A549 (cell line): ENCODE data around the gene GALNT16. TPM values are rescaled to one million over a fixed set of nuclear protein-coding genes. Genes with fewer than 3 reads are reported as not detected.
A peak's percentile ranks its signal among the peaks of the same experiment; 100 is the strongest.

ENCODE experiments used
- ATAC-seq, 2 experiments: fragments of 200-7000 bp in 1 of 2; fragments of >200 bp in 1 of 2; cut with Nextera tagmentation in 1 of 2; cut with Tn5 transposase in 1 of 2; 3 replicates each; pipeline versions ENCODE4 v1.8.0 to v1.9.1; 2018 to 2020; ENCODE audit warnings: mild to moderate bottlenecking in 1 of 2, moderate library complexity in 1 of 2
- CTCF ChIA-PET: fragments of 300-600 bp; sonication (Branson Sonifier 250); formaldehyde crosslinking; extraction: SDS; loops from one replicate; lab custom pipeline; 2021; ENCODE audit warnings: antibody characterized with exemption, inconsistent platforms; lab: Yijun Ruan, JAX
- POLR2A ChIA-PET: fragments of 350-600 bp; formaldehyde crosslinking; extraction: SDS; loops from one replicate; lab custom pipeline; 2021; ENCODE audit warnings: antibody characterized with exemption, inconsistent platforms; lab: Yijun Ruan, JAX
- DNase-seq, 2 experiments: peaks; one replicate each; pipeline versions ENCODE4 v3.0.0 to v3.0.0-alpha.2; 2011 to 2016; ENCODE audit warnings: low read depth in 1 of 2, low spot score in 1 of 2
- FAIRE-seq: peaks from 2 replicates; lab custom pipeline; 2011; peaks lifted over from hg19 to GRCh38; lab: Jason Lieb, UNC
- H3K27ac ChIP-seq, 2 experiments: fragments of >200 bp; sonication (Bioruptor Twin); formaldehyde crosslinking; 3 replicates each; pipeline ENCODE4 v1.5.1; 2016 to 2017
- H3K4me1 ChIP-seq: fragments of >200 bp; sonication (Bioruptor Twin); formaldehyde crosslinking; 3 replicates; pipeline ENCODE4 v1.6.1; 2016
- H3K4me2 ChIP-seq: fragments of >200 bp; sonication (Bioruptor Twin); formaldehyde crosslinking; 3 replicates; pipeline ENCODE4 v1.6.1; 2016
- H3K4me3 ChIP-seq: fragments of >200 bp; sonication (Bioruptor Twin); formaldehyde crosslinking; 3 replicates; pipeline ENCODE4 v1.5.1; 2016
- H3K9me3 ChIP-seq: fragments of >200 bp; sonication (Bioruptor Twin); formaldehyde crosslinking; 3 replicates; pipeline ENCODE4 v1.6.1; 2016
- ATOH8 ChIP-seq: fragments of 250-450 bp; sonication (Bioruptor Pico); IDR thresholded peaks from 2 replicates; pipeline ENCODE4 v1.5.0; 2020; ENCODE audit warnings: low read depth, mild to moderate bottlenecking, moderate library complexity
- BHLHE40 ChIP-seq: IDR thresholded peaks from 2 replicates; pipeline ENCODE4 v1.6.1; 2012; ENCODE audit warnings: low read depth, low read length, inconsistent platforms
- CBX2 ChIP-seq: fragments of 200-600 bp; sonication (generic); IDR thresholded peaks from 2 replicates; pipeline ENCODE4 v1.6.1; 2016; ENCODE audit warnings: low read depth, mild to moderate bottlenecking, borderline replicate concordance
- CBX8 ChIP-seq: fragments of 200-600 bp; sonication (generic); IDR thresholded peaks from 2 replicates; pipeline ENCODE4 v1.6.1; 2016
- CEBPB ChIP-seq, 2 experiments: fragments of >200 bp in 1 of 2; sonication (Bioruptor Twin) in 1 of 2; formaldehyde crosslinking in 1 of 2; IDR thresholded peaks; 2 replicates each; pipeline ENCODE4 v1.6.1; 2012 to 2016
- EHF ChIP-seq: fragments of 250-450 bp; sonication (Bioruptor Pico); IDR thresholded peaks from 2 replicates; pipeline ENCODE4 v1.5.0; 2020; ENCODE audit warnings: mild to moderate bottlenecking
- EHMT2 ChIP-seq: fragments of 200-600 bp; sonication (generic); IDR thresholded peaks from 2 replicates; pipeline ENCODE4 v1.6.1; 2016; ENCODE audit warnings: antibody characterized with exemption, low read depth, mild to moderate bottlenecking, moderate library complexity
- ELK1 ChIP-seq: fragments of 150-350 bp; IDR thresholded peaks from 2 replicates; pipeline ENCODE4 v1.6.1; 2014; ENCODE audit warnings: low read depth, mild to moderate bottlenecking, low read length
- EP300 ChIP-seq, 2 experiments: fragments of >200 bp; sonication (Bioruptor Twin); formaldehyde crosslinking; IDR thresholded peaks; 2 replicates in 1 of 2; 3 replicates in 1 of 2; pipeline ENCODE4 v1.6.1; 2016 to 2017
- FOSB ChIP-seq: fragments of 250-450 bp; sonication (Bioruptor Pico); IDR thresholded peaks from 2 replicates; pipeline ENCODE4 v1.5.0; 2020; ENCODE audit warnings: mild to moderate bottlenecking, moderate library complexity
- FOSL2 ChIP-seq, 2 experiments: fragments of 450-650 bp in 1 of 2; fragments of >200 bp in 1 of 2; sonication (Bioruptor Twin) in 1 of 2; formaldehyde crosslinking; IDR thresholded peaks; 2 replicates each; pipeline versions ENCODE4 v1.5.0 to v1.6.1; 2016 to 2020; ENCODE audit warnings: mild to moderate bottlenecking in 1 of 2, moderate library complexity in 1 of 2
- FOXS1 ChIP-seq: fragments of 250-450 bp; sonication (Bioruptor Pico); IDR thresholded peaks from 2 replicates; pipeline ENCODE4 v1.5.0; 2020; ENCODE audit warnings: mild to moderate bottlenecking, moderate library complexity
- HEYL ChIP-seq: fragments of 250-450 bp; sonication (Bioruptor Pico); IDR thresholded peaks from 2 replicates; pipeline ENCODE4 v1.8.0; 2021; ENCODE audit warnings: mild to moderate bottlenecking, moderate library complexity
- HMGXB4 ChIP-seq: fragments of 250-450 bp; sonication (Bioruptor Pico); IDR thresholded peaks from 2 replicates; pipeline ENCODE4 v1.5.0; 2021; ENCODE audit warnings: mild to moderate bottlenecking, moderate library complexity, borderline replicate concordance
- HOXB13 ChIP-seq: fragments of 250-450 bp; sonication (Bioruptor Pico); IDR thresholded peaks from 2 replicates; pipeline ENCODE4 v1.5.0; 2020; ENCODE audit warnings: low read depth, mild to moderate bottlenecking, moderate library complexity
- HOXB5 ChIP-seq: fragments of 250-450 bp; sonication (Bioruptor Pico); IDR thresholded peaks from 2 replicates; pipeline ENCODE4 v1.5.0; 2020; ENCODE audit warnings: mild to moderate bottlenecking, moderate library complexity
- JUNB ChIP-seq: fragments of >200 bp; sonication (Bioruptor Twin); formaldehyde crosslinking; IDR thresholded peaks from 2 replicates; pipeline ENCODE4 v1.6.1; 2016
- KDM1A ChIP-seq: fragments of 200-600 bp; sonication (generic); IDR thresholded peaks from 2 replicates; pipeline ENCODE4 v1.6.1; 2016; ENCODE audit warnings: low read depth, mild to moderate bottlenecking
- KDM5A ChIP-seq: fragments of 200-600 bp; sonication (generic); IDR thresholded peaks from 2 replicates; pipeline ENCODE4 v1.6.1; 2016; ENCODE audit warnings: antibody characterized with exemption, mild to moderate bottlenecking
- NFE2L2 ChIP-seq: fragments of 150-350 bp; conservative IDR thresholded peaks from 2 replicates; pipeline ENCODE4 v1.6.1; 2014; ENCODE audit warnings: low read length
- NR3C1 ChIP-seq: fragments of >200 bp; sonication (Bioruptor Twin); formaldehyde crosslinking; IDR thresholded peaks from 3 replicates; pipeline ENCODE4 v1.6.1; 2017
- PHF8 ChIP-seq: fragments of 200-600 bp; sonication (generic); IDR thresholded peaks from 2 replicates; pipeline ENCODE4 v1.6.1; 2016; ENCODE audit warnings: low read depth, mild to moderate bottlenecking, antibody characterized with exemption, moderate library complexity, borderline replicate concordance
- POLR2A ChIP-seq: IDR thresholded peaks from 2 replicates; pipeline ENCODE4 v1.6.1; 2012; ENCODE audit warnings: mild to moderate bottlenecking, low read length
- POLR2AphosphoS2 ChIP-seq: conservative IDR thresholded peaks from 2 replicates; pipeline ENCODE4 v1.6.1; 2012; ENCODE audit warnings: low read length, improper control_type of control experiment, inconsistent platforms
- RARB ChIP-seq: fragments of 250-450 bp; sonication (Bioruptor Pico); IDR thresholded peaks from 2 replicates; pipeline ENCODE4 v1.8.0; 2021; ENCODE audit warnings: mild to moderate bottlenecking, moderate library complexity
- RNF2 ChIP-seq: fragments of 200-600 bp; sonication (generic); IDR thresholded peaks from 2 replicates; pipeline ENCODE4 v1.6.1; 2016; ENCODE audit warnings: low read depth, mild to moderate bottlenecking, antibody characterized with exemption, moderate library complexity, borderline replicate concordance
- SREBF2 ChIP-seq: fragments of 450-650 bp; IDR thresholded peaks from 2 replicates; pipeline ENCODE4 v1.6.1; 2014; ENCODE audit warnings: mild to moderate bottlenecking, moderate library complexity
- TFCP2L1 ChIP-seq: fragments of 250-450 bp; sonication (Bioruptor Pico); IDR thresholded peaks from 2 replicates; pipeline ENCODE4 v1.5.0; 2021; ENCODE audit warnings: mild to moderate bottlenecking
- USF2 ChIP-seq: fragments of 450-650 bp; IDR thresholded peaks from 2 replicates; pipeline ENCODE4 v1.6.1; 2014; ENCODE audit warnings: antibody characterized with exemption
- ZNF302 ChIP-seq: fragments of 250-450 bp; sonication (Bioruptor Pico); IDR thresholded peaks from 2 replicates; pipeline ENCODE4 v1.9.0; 2021; ENCODE audit warnings: inconsistent platforms, mild to moderate bottlenecking, moderate library complexity
- WGBS: methylation state at CpG from one replicate; pipeline ENCODE4 v1.1.6; 2017; ENCODE audit errors: missing lambda C conversion rate; 5-methylcytosine and 5-hydroxymethylcytosine counted together
- polyA plus RNA-seq, 4 experiments: library from polyadenylated mRNA; depleted of rRNA in 3 of 4; stranded (reverse); fragments of >200 nt; fragmentation: RNase III in 1 of 4; extraction: RNeasy Plus Mini Kit Qiagen cat#74134 plus additional on column Dnase treatment in 1 of 4; gene quantifications; 2 replicates in 3 of 4; 3 replicates in 1 of 4; pipeline ENCODE4 v1.2.3, GENCODE V29; 2011 to 2017

The GALNT16 gene
- polyA plus RNA-seq, 2 of the 4 experiments (the other 2 are of a cell fraction), result 2.8 to 3.4 TPM

- no peak for TF ChIP-seq BHLHE40
- no peak for TF ChIP-seq RARB (CRISPR knock-in tag)
- TF ChIP-seq HEYL (CRISPR knock-in tag), result no peak
- TF ChIP-seq SREBF2, result no peak
- no peak; the same call in 1 of the 2 replicates for TF ChIP-seq EHF (CRISPR knock-in tag)
- TF ChIP-seq FOSL2 (IDR thresholded peaks at IDR 0.05), result no peak
- 0 out of 2 replicates have a peak, but pooled peaks have one; percentile 17 for TF ChIP-seq FOSL2 (CRISPR knock-in tag; IDR thresholded peaks at IDR 0.05)
- TF ChIP-seq KDM1A, result no peak
- TF ChIP-seq POLR2AphosphoS2, result no peak
- no peak for TF ChIP-seq EHMT2
- 0 out of 2 replicates have a peak, but pooled peaks have one; percentile 66 for TF ChIP-seq HOXB5 (CRISPR knock-in tag)
- TF ChIP-seq FOSB, result no peak
- TF ChIP-seq NFE2L2, result no peak
- no peak for TF ChIP-seq ELK1
- TF ChIP-seq TFCP2L1, result no peak
- no peak for TF ChIP-seq CBX8
- TF ChIP-seq RNF2, result no peak
- TF ChIP-seq USF2, result no peak
- TF ChIP-seq NR3C1, result no peak
- TF ChIP-seq FOXS1, result no peak
- no peak for TF ChIP-seq JUNB
- TF ChIP-seq CEBPB (IDR thresholded peaks at IDR 0.05), result no peak
- TF ChIP-seq KDM5A, result 0 out of 2 replicates have a peak, but pooled peaks have one; percentile 19
- TF ChIP-seq ATOH8 (CRISPR knock-in tag), result no peak; the same call in 1 of the 2 replicates
- no peak for TF ChIP-seq HMGXB4 (CRISPR knock-in tag)
- TF ChIP-seq HOXB13, result no peak; the same call in 1 of the 2 replicates
These were observed 138.3 kb downstream of the GALNT16 start, which contains the start of the genes ERH and SLC39A9 (continued) for GRCh38 chr14:69398053-69398817.

GRCh38 chr14:69398818-69399210, 138.9 kb downstream of the GALNT16 start:
- Histone ChIP-seq H3K4me3 (peak overlapping the region; percentile 92), H3K4me2 (peak overlapping the region; percentile 87), H3K9me3 (no peaks in the 10 kb centered on the region), H3K4me1 (peaks cover 38% of the 10 kb centered on the region), H3K27ac (peak overlapping the region; percentile 96 to 97)
- peak in 1 of 2 experiments; percentile 55; a peak in 2 of 6 replicates for ATAC-seq
- ChIA-PET CTCF (interaction anchor here (0.9 to 1.7 kb wide), 3 partner anchors 37 to 156 kb away, joined by 3 to 4 read pairs (median 4); no protein-coding TSS in a partner anchor), POLR2A (interaction anchor here (0.9 to 1.8 kb wide), 5 partner anchors 16 to 207 kb away, joined by 3 to 10 read pairs (median 9); partner anchors contain the start of genes EXD2 and GALNT16)
- TF ChIP-seq ZNF302 (no peak), EHF (CRISPR knock-in tag) (no peak), KDM5A (peak; percentile 42; the same call in 1 of the 2 replicates), CBX2 (no peak), RARB (CRISPR knock-in tag) (0 out of 2 replicates have a peak, but pooled peaks have one; percentile 42), POLR2A (no peak), RNF2 (no peak), CBX8 (no peak), FOSL2 (IDR thresholded peaks at IDR 0.05) (no peak), FOSL2 (CRISPR knock-in tag; IDR thresholded peaks at IDR 0.05) (no peak), EP300 (IDR thresholded peaks at IDR 0.05) (no peak), PHF8 (peak; percentile 91)
- no peak for DNase-seq
- 2% methylated on average over 16 of the region's 18 CpGs for WGBS
- no peak for FAIRE-seq
